ENCODE data around the gene BCAS2.
"Not testable (repeated sequence)": the region's sequence is repeated elsewhere in the genome, so short reads cannot be mapped to it uniquely, and the experiment has no call there.

BCAS2 gene

GRCh38 chr1:114581335-114582287, at the start of gene BCAS2:
Gene BCAS2 (minus strand): TSS chr1:114581615. CDS start chr1:114581591, 24 bp downstream.
- peak; percentile 96 for DNase-seq

GRCh38 chr1:114627107-114627506, 45.7 kb upstream of the BCAS2 start:
- DNase-seq: no peak

DNA sequence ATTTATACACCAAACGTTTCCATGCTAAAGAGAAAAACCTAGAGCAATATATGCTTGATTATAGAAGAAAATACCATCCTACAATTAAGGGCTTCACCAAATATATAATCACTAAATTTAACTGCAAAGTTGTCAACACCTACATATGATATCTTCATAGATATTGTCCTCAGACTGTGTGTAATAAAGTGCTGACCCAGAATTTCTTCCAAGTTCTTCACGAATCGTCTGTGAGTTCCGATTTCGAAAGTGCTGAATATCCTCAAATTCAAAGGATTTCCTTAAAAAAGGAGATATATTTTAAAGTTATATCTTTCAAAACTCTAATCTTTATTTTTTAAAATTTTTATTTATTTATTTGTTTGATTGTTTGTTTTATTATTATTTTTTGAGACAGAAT, 41.9 kb upstream of the BCAS2 start:
- no peak for DNase-seq

- DNase-seq: no peak
Measured at GRCh38 chr1:114620419-114620818, 39.0 kb upstream of the BCAS2 start.

GRCh38 chr1:114618606-114619005, 37.2 kb upstream of the BCAS2 start:
- DNase-seq: no peak

GRCh38 chr1:114610546-114611245, 29.3 kb upstream of the BCAS2 start:
- no peak for DNase-seq

GRCh38 chr1:114609826-114610225, 28.4 kb upstream of the BCAS2 start:
- DNase-seq: no peak

- DNase-seq: no peak
Measured at GRCh38 chr1:114609026-114609425, 27.6 kb upstream of the BCAS2 start.

DNA sequence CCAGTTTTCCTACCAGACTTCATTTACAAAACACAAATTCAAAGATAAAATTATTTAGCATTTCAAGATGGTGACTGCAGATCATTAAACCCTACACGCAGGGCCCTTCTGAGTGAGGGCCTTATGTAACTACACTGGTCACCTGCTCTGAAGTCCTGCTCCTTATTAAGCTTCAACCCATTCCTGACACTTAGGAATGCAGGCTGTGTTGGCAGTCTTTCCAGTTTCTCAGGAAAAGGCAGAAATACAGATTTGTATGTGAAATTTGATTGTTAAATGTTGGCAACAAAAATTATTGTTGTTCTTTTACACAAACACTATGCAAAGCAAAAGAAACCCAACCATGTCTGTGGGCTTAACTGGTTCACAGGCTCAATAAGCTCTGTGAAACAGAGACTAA, 25.8 kb upstream of the BCAS2 start:
- no peak for DNase-seq

- DNase-seq: no peak
Measured at GRCh38 chr1:114597949-114598348, 16.5 kb upstream of the BCAS2 start.

DNA sequence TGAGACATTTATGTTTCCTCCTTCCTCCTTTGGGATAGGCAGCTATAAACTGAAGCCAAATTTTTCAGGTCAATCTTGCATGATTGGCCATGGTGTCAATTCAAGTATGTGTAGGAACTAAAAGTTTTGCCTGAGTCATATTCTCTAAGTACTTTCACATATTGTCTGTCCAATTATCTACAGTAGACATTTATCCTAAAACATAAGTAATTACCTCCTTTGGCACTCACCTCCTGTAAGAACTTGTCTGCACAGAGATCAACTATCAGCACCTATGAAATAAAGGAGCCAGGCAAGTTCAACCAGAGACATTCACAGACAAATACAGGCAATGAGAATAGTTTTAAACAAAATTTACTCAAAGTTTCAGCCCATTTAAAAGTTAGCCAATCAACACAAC, 14.2 kb upstream of the BCAS2 start:
- no peak for DNase-seq

- DNase-seq: no peak
Measured at GRCh38 chr1:114594046-114594445, 12.6 kb upstream of the BCAS2 start.

DNA sequence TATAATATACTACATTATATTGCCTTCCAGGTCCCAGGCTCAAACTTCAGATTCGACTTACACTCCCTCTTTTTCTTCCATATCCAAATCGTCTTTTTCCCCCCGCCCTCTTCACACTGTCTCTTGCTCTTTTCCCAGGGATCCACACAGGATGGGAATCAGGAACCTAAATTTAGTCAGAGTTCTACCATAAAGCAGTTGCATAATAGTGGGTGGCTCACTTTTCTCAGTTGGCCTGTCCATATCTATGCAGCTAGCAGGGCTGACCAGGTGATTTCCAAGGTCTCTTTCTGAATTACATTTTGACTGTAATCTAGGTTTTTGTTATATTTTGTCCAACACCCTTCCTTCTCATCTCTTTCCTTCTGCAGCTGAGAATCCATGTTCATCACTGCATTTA, 7.7 kb upstream of the BCAS2 start:
- no peak for DNase-seq

GRCh38 chr1:114588196-114588689, 6.8 kb upstream of the BCAS2 start:
- no peak for DNase-seq

- no peak for DNase-seq
Measured at GRCh38 chr1:114587203-114587991, 6.0 kb upstream of the BCAS2 start.

- no peak for DNase-seq
Measured at GRCh38 chr1:114586513-114587047, 5.2 kb upstream of the BCAS2 start.

DNA sequence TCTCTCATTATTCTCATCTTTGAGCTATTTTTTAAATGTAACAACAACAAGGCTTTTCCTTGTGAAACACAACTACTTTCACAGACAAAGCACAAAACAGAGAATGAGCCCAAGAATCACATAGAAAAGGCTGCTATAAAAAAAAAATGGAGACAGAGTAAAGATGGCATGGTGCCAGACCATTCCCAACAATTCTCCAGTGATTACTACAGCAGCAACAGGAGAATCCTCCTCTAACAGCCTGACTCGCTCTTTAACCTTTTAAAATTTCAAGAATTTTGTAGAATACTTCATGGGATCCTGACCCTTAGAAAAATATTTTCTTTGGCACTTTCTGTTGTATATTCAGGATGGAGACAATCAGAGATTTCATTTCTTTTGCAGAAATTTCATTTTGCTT, 3.8 kb upstream of the BCAS2 start:
- DNase-seq: no peak

DNA sequence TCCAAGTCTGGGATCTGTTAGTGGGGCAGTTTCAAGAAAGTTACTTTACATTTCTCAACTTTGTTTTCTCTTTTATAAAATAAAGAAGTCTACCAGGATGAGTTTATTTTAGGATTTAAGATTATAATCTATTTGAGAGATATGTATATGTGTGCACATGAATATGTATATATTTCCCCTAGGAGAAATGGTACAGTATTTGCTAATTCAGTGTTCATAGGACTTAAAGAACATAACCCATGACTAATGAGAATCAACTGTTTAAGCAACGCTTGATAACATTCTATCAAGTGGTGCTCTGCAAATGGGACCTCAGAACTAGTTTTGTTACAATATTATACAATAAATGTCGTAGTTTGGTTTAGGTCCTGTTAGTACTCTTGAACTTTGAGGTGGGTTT, 7.0 kb downstream of the BCAS2 start:
- DNase-seq: no peak

GRCh38 chr1:114564141-114564540, 17.3 kb downstream of the BCAS2 start:
- no peak for DNase-seq

GRCh38 chr1:114562978-114563510, 18.4 kb downstream of the BCAS2 start:
- DNase-seq: not testable (repeated sequence)

DNA sequence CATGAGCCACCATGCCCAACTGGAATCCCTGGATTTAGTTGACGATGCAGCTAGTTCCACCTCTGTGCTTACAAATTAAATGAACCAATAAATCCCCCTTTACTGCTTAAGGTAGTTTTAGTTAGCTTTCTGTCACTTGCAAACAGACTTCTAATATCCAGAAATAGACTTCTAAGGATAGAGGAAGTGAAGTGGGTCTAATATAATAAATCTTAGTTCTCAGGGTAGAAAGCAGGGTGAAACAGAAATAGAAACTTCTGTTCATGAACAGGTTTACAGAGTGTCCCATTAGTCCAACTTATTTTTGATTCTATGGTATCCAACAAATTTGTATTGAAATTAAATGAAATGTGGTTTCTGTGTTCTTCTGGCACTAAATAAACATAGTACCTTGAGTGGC, 20.1 kb downstream of the BCAS2 start:
- no peak for DNase-seq

GRCh38 chr1:114559356-114559755, 22.1 kb downstream of the BCAS2 start:
- no peak for DNase-seq

- no peak for DNase-seq
Measured at GRCh38 chr1:114558544-114558943, 22.9 kb downstream of the BCAS2 start.
